Astrocyte of the cerebellum (primary cell): ENCODE results near the gene SLC19A2.

Experiments used
- DNase-seq: peaks from one replicate; pipeline ENCODE4 v3.0.0-alpha.2; 2011; ENCODE audit warnings: low read depth
- H3K4me3 ChIP-seq: 2 replicates; pipeline ENCODE4 v1.5.1; 2011; ENCODE audit warnings: mild to moderate bottlenecking, low read depth, low read length, moderate library complexity
- CTCF ChIP-seq: IDR thresholded peaks from 2 replicates; pipeline ENCODE4 v1.5.1; 2012; ENCODE audit warnings: low read length, low read depth, moderate library complexity, mild to moderate bottlenecking; ENCODE audit errors: missing control alignments
- in situ Hi-C: cut with HindIII; loops from 2 replicates; pipeline ENCODE4 v1.10.0; 2017; ENCODE audit warnings: low sequenced_read_pairs

Gene SLC19A2

DNA sequence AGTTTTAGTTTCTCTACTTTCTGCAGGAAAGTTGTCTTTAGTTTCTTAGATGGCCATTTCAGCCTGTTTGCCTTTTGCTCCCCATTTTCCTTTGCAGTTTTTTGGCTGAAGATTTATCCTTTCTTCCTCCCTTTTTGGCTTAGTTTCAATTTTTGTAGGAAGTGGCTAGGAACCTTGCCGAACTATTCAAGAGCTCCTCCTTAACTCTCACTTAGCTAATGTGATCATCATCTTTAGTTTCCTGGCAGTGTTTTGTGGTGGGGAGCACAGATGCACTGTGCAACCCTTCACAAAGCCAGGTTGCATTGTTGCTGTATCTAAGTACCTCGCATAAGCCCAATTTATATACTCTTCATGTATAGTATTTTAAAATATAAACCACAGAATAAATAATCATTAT lies 29.7 kb downstream of the SLC19A2 start:
- no peak overlapping the region for H3K4me3 ChIP-seq
- in situ Hi-C loops: no loop called here
- no peak for TF ChIP-seq CTCF
- DNase-seq: no peak

- no peak for TF ChIP-seq CTCF
- no peak for DNase-seq
- H3K4me3 ChIP-seq: no peak overlapping the region
- in situ Hi-C loops: no loop called here
Measured at GRCh38 chr1:169452921-169453320, 32.8 kb downstream of the SLC19A2 start.

DNA sequence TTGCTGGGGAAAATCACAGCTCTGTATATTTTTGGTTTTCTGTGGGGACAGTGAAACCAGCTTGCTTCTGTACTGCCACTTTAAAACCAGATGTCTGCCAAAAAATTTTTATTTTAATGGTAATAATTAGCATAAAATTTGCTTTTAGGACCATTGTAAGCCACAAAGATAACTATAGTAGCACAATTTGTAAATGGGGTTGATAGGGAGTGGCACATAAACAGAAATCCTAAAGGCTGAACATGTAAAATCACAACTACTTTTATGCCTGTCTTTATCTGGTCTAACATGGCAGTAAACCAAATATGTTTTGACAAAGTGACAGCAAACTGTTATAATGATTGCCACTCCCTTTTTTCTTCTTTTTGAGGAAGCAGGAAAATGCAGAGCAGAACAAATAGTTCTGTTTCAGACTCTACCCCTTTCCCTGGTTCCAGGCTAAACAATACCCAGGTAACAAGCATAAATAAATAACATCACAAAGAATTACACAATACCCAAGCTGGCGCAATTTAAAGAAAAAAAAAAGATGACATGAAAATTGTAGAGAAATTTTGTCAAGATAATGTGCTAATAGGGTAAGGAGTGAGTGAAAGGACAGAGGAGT lies 34.4 kb downstream of the SLC19A2 start:
- no peak overlapping the region for H3K4me3 ChIP-seq
- in situ Hi-C loops: no loop called here
- no peak for TF ChIP-seq CTCF
- DNase-seq: no peak

DNA sequence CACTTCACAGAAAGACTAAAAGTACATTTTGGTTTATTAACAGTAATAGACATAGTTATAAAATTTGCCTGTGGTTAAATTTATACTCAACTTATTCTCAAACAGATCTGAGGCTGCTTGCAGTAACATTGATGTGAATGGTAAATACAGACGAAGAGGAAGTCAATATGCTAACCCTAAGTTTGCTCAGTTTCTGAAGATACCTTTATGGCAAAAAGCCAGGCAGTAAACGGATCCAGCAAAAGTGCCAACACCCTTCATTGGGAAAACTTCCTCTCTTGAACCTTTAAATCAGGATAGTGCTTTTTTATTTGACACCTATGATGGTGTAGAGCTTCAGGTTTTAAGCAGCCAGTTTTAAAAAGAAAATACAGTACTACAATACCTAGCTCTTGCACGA lies 41.8 kb downstream of the SLC19A2 start:
- DNase-seq: no peak
- H3K4me3 ChIP-seq: no peak overlapping the region
- no peak for TF ChIP-seq CTCF
- in situ Hi-C loops: no loop called here

DNA sequence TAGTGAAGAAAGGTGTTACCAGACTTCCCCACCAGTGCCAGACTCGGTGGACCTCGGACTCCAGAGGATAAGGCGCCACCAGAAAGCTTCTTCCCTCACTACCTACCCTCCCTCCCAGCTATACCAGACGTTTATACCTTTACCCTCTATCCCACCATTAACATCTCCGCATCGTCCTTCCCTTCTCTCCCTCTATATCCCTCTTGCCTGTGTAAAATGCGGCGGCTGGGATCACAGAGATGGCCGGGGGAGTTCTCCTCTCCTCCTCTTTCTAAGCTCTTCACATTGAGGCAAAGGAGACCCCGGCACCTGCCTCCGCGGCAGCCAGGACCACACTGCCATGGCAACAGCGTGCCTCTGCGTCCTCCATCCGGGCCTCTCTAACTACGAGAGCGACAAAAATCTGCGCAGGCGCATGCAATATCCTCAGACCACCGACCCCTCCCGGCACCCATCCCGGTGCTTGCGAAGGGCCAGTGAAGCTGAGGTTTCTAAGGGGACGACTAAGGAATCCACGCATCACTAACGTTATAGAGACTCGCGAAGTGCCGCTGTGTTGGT lies 58.6 kb downstream of the SLC19A2 start, which contains the start of gene CCDC181:
TSS of gene CCDC181 (minus strand) at position 394 of the 561 bp plus-strand sequence. CDS start 2,547 bp downstream, outside the sequence.
- no peak for TF ChIP-seq CTCF
- in situ Hi-C loops: no loop called here
- peak within 1 kb of the TSS; percentile 61 for H3K4me3 ChIP-seq
- DNase-seq: peak; percentile 39

DNA sequence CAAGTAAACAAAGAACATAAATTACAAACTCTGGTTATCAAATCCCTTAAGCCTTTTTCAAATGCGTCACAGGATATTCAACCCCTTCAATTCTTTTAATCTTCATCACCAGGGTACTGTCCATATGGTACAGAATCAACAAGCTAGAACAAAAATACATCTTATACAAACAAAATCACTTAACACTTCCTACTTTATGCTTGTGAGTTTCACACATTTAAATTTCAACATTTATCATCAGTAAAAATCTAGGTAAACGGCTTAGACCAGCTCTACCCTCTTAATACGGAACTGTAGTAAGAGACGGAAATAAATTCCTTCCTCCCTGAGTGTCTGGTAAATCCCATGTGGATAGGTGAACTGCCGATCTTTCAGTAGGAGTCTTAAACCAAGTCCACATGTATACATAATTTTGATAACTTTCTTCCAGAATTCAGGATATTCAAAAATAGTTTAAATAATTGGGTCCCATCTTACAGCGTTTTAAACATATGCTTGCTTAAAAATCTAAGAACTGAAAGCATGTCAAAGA lies 59.5 kb downstream of the SLC19A2 start:
- in situ Hi-C loops: no loop called here
- DNase-seq: no peak
- H3K4me3 ChIP-seq: peak overlapping the region; percentile 61
- no peak for TF ChIP-seq CTCF
